ENCODE results near the gene USP5. TPM values are rescaled to one million over a fixed set of nuclear protein-coding genes. Genes with fewer than 3 reads are reported as not detected.
"Not testable (repeated sequence)": the region's sequence is repeated elsewhere in the genome, so short reads cannot be mapped to it uniquely, and the experiment has no call there.

The USP5 gene
- total RNA-seq, 1 donor, result 16.4 TPM

DNA sequence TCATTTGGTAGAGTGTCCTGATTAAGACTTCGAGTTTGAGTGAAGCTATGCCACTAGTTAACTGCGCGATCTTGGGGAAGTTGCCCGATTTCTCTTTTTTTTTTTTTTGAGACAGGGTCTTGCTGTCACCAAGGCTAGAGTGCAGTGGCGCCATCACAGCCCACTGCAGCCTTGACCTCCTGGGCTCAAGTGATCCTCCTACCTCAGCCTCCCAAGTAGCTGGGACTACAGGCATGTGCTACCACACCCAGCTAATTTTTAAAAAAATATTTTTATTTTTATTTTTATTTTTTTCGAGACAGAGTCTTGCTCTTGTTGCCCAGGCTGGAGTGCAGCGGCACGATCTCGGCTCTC, 22.0 kb downstream of the USP5 start:
- Histone ChIP-seq H3K4me3 (ENCODE audit: low read length) (peak overlapping the region; percentile 81), H3K4me1 (ENCODE audit: insufficient read depth, low read length) (peaks cover 50% of the 10 kb centered on the region)
- H3K27me3 ChIP-seq (ENCODE audit: insufficient read depth, low read length); H3K9me3 ChIP-seq (ENCODE audit: low read depth, low read length): not testable (repeated sequence)

DNA sequence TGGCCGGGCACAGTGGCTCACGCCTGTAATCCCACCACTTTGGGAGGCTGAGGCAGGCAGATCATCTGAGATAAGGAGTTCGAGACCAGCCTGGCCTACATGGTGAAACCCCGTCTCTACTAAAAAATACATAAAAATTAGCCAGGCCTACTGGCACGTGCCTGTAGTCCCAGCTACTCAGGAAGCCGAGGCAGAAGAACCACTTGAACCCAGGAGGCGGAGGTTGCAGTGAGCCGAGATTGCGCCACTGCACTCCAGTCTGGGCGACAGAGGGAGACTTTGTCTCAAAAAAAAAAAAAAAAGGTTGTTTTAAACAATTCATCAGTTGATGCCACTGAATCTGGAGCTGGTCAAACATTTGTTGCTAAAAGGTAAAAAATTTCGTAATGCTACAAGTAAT, 27.9 kb downstream of the USP5 start:
- H3K4me1 ChIP-seq (ENCODE audit: insufficient read depth, low read length), result peaks cover 14% of the 10 kb centered on the region

DNA sequence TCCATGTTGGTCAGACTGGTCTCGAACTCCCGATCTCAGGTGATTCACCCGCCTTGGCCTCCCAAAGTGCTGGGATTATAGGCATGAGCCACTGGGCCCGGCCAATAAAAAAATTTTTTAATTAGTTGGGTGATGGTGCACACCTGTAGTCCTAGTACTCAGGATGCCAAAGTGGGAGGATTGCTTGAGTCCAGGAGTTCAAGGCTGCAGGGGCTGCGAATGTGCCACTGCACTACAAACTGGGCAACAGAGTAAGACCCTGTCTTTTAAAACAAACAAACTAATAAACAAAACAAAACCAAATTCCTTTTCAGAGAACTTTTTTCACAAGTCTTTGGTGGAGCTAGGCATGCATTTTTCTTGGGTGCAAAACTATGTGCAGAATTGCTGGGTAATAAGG, 31.3 kb downstream of the USP5 start:
- H3K27me3 ChIP-seq (ENCODE audit: insufficient read depth, low read length), result no peaks in the 10 kb centered on the region
- peaks cover 19% of the 10 kb centered on the region for H3K4me1 ChIP-seq (ENCODE audit: insufficient read depth, low read length)
- H3K9me3 ChIP-seq (ENCODE audit: low read depth, low read length), result no peaks in the 10 kb centered on the region
- no peak overlapping the region for H3K4me3 ChIP-seq (ENCODE audit: low read length)

More for the DNA sequence above, 27.9 kb downstream of the USP5 start:
- not testable (repeated sequence) for H3K9me3 ChIP-seq (ENCODE audit: low read depth, low read length); H3K4me3 ChIP-seq (ENCODE audit: low read length); H3K27me3 ChIP-seq (ENCODE audit: insufficient read depth, low read length)

DNA sequence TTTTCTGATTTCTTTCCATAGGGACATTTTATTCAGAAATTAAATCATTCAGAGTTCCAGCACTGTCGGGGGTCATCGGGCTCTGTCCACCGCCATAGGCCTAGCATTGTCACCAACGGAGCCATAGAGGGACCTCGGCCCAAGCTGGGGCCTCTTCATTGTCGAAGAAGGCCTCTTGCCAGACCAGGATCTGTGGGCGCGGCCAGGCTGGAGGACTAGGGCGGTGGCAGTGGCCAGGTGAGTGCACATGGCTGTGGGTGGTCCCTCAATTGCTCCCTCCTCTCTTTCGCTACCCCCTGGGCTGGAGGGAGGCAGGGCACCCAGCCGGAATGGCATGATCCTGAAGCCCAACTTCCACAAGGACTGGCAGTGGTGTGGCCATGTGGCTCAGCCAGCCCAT, 31.7 kb downstream of the USP5 start:
- no peaks in the 10 kb centered on the region for H3K9me3 ChIP-seq (ENCODE audit: low read depth, low read length)
- peaks cover 20% of the 10 kb centered on the region for H3K4me1 ChIP-seq (ENCODE audit: insufficient read depth, low read length)
- H3K4me3 ChIP-seq (ENCODE audit: low read length), result no peak overlapping the region
- no peaks in the 10 kb centered on the region for H3K27me3 ChIP-seq (ENCODE audit: insufficient read depth, low read length)

DNA sequence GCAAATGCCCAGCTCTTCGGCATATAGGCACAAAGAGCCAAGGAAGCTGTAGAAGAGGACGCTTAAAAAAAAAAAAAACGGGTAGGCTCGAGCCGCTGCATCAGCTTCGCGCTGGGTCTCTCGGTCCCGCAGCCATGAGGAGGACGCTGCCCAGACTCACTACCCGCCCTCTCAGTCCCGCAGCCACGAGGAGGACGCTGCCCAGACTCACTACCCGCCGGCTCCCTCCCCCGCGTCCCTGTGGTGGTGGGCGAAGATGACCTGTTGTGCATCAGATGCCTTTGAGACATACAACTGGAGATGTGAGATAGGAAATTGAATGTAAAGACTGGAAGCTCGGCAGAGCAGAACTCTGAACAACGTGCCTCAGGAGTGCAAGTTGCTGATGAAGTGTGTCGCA, 32.6 kb downstream of the USP5 start:
- H3K4me3 ChIP-seq (ENCODE audit: low read length), result no peak overlapping the region
- H3K4me1 ChIP-seq (ENCODE audit: insufficient read depth, low read length), result peaks cover 18% of the 10 kb centered on the region
- no peaks in the 10 kb centered on the region for H3K27me3 ChIP-seq (ENCODE audit: insufficient read depth, low read length)

DNA sequence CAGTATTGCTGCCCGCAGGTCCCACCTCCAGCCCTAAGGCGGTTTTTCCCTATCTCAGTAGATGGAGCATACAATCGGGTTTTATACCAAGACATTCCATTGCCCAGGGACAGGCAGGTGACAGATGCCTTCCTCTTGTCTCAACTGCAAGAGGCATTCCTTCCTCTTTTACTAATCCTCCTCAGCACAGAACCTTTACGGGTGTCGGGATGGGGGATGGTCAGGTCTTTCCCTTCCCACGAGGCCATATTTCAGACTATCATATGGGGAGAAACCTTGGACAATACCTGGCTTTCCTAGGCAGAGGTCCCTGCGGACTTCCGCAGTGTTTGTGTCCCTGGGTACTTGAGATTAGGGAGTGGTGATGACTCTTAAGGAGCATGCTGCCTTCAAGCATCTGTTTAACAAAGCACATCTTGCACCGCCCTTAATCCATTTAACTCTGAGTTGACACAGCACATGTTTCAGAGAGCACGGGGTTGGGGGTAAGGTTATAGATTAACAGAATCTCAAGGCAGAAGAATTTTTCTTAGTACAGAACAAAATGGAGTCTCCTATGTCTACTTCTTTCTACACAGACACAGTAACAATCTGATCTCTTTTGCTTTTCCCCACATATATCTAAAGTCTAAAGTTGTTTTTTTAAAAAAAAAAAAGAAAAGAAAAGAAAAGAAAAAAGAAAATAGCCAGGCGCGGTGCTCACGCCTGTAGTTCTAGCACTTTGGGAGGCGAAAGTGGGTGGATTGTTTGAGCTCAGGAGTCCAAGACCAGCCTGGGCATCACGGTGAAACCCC, 34.5 kb downstream of the USP5 start:
- not testable (repeated sequence) for H3K27me3 ChIP-seq (ENCODE audit: insufficient read depth, low read length); H3K4me3 ChIP-seq (ENCODE audit: low read length); H3K9me3 ChIP-seq (ENCODE audit: low read depth, low read length)
- peaks cover 21% of the 10 kb centered on the region for H3K4me1 ChIP-seq (ENCODE audit: insufficient read depth, low read length)

More for the DNA sequence above, 32.6 kb downstream of the USP5 start:
- H3K9me3 ChIP-seq (ENCODE audit: low read depth, low read length), result no peaks in the 10 kb centered on the region

DNA sequence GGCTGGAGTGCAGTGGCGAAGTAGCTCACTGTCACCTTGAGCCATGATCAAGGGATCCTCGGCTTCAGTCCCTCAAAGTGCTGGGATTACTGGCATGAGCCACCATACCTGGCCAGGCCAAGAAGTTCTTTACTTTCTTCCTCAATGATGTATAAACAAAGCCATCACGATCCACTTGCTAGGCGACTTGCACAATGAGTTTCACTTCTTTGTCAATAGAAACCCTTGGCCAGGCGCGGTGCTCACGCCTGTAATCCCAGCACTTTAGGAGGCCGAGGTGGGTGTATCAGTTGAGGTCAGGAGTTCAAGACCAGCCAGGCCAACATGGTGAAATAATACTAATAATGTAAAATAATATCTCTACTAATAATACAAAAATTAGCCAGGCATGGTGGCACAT, 35.5 kb downstream of the USP5 start:
- peaks cover 28% of the 10 kb centered on the region for H3K4me1 ChIP-seq (ENCODE audit: insufficient read depth, low read length)
- no peaks in the 10 kb centered on the region for H3K27me3 ChIP-seq (ENCODE audit: insufficient read depth, low read length)
- no peak overlapping the region for H3K4me3 ChIP-seq (ENCODE audit: low read length)
- H3K9me3 ChIP-seq (ENCODE audit: low read depth, low read length), result no peaks in the 10 kb centered on the region

DNA sequence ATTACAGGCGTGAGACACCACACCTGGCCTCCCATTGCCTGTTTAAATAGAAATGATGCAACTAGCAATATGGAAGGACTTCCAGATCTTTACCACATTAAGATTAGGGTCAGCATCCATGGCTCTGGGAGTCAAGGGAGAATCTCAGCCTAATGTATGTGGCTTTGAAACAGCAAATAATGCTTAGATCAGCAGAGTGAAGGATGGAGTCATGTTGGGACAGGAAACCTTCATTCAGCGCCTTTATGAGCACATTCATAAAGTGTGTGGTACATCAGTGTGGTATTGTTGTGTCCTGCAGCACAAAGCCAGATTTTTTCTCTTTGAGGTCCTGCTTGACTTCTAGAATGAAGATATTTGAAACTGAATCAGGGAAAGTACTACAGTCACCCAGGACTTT, 36.4 kb downstream of the USP5 start:
- H3K4me3 ChIP-seq (ENCODE audit: low read length), result no peak overlapping the region
- H3K27me3 ChIP-seq (ENCODE audit: insufficient read depth, low read length), result no peaks in the 10 kb centered on the region
- H3K4me1 ChIP-seq (ENCODE audit: insufficient read depth, low read length), result peaks cover 28% of the 10 kb centered on the region
- no peaks in the 10 kb centered on the region for H3K9me3 ChIP-seq (ENCODE audit: low read depth, low read length)

DNA sequence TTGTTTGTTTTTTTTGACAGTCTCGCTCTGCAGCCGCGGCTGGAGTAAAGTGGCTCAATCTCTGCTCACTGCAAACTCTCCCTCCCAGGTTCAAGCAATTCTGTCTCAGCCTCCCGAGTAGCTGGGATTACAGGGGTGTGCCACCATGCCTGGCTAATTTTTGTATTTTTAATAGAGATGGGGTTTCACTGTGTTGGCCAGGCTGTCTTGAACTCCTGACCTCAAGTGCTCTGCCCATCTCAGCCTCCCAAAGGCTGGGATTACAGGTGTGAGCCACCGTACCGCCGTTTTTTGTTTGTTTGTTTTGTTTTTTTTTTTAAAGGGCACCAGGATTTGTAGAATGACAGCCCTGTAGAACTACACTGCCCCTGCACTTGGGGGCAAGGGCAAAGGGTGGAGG, 36.8 kb downstream of the USP5 start:
- H3K4me3 ChIP-seq (ENCODE audit: low read length); H3K9me3 ChIP-seq (ENCODE audit: low read depth, low read length); H3K27me3 ChIP-seq (ENCODE audit: insufficient read depth, low read length): not testable (repeated sequence)
- peaks cover 31% of the 10 kb centered on the region for H3K4me1 ChIP-seq (ENCODE audit: insufficient read depth, low read length)

DNA sequence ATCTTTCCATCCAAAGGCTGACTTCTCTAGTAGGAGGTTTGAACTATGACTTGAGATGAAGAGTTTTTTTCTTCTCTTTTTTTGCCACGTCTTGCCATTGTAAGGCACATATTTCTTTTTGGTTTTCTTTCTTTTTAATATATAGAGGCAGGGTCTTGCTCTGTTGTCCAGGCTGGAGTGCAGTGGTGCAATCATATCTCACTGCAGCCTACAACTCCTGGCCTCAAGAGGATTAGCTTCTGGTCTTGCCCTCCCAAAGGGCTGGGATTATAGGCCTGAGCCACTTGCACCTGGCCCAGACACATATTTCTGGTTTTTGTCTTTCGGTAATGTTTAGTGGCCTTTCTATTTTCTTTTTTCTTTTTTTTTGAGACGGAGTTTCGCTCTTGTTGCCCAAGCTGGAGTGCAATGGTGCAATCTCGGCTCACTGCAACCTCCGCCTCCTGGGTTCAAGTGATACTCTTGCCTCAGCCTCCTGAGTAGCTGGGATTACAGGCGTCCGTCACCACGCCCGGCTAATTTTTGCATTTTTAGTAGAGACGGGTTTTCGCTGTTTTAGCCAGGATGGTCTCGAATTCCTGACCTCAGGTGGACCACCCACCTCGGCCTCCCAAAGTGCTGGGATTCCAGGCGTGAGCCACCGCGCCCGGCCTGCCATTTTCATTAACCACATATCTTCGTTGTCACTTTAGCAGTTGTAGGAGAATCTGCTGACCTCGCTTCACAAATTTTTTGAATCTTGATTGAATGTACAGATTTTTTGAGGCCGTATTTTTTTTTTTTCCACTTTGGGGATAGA, 38.0 kb downstream of the USP5 start:
- not testable (repeated sequence) for H3K4me3 ChIP-seq (ENCODE audit: low read length); H3K27me3 ChIP-seq (ENCODE audit: insufficient read depth, low read length); H3K9me3 ChIP-seq (ENCODE audit: low read depth, low read length)
- H3K4me1 ChIP-seq (ENCODE audit: insufficient read depth, low read length), result peaks cover 39% of the 10 kb centered on the region

DNA sequence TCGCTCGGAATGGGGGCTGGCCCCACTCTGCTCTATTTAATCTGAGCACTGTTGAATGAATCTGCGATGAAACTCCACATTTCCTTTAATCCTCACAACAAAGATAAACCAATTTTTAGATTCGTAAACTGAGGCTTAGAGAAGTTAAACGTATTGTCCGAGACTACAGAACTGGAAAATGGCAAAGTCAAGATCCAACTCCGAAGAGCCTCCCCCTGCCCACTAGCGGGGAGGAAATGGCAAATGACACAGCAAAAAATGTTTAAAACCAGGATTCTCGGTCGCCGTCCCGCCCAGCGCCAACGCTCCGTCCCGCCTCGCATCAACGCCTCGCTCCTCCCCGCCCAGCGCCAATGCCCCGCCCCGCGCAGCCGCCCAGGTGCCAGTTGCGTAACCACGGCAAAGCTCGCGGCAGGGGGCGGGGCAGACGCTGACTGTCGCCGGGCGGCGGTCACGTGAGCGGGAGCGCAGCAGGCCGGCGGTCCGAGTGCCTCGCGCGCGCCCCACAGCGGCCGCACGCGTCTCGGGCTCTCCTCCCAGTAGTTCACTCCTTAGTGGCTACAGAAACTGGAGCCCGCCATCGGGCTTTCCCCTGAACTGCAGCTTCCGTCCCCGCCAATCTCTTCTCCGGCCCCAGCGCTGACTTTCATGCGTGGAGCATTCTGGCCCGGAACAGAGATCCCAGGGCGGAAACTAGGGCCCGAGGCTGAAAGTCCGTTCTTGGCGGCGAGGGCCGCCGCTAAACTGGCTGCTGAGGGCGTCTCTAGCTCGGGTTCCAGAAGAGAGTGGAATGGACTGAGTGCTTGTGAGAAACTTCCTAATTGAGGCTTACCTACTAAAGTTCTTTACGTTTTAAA, 39.1 kb downstream of the USP5 start:
- Histone ChIP-seq H3K4me3 (ENCODE audit: low read length) (peak overlapping the region; percentile 37), H3K4me1 (ENCODE audit: insufficient read depth, low read length) (peaks cover 39% of the 10 kb centered on the region), H3K27me3 (ENCODE audit: insufficient read depth, low read length) (no peaks in the 10 kb centered on the region), H3K9me3 (ENCODE audit: low read depth, low read length) (no peaks in the 10 kb centered on the region)

DNA sequence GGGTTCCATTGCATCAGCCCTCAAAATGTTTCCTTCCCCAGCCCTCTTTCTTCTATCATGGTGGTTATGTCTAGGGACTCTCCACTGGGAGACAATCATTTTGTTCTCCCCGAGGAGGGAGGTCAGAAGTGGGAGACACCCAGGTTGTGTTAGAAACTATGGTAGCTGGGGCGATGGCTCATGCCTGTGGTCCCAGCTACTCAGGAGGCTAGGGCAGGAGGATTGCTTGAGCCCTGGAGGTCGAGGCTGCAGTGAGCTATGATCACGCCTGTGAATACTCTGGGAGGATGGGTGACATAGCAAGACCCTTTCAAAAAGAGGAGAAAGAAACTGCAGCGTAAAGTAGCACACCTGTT, 39.7 kb downstream of the USP5 start:
- no peaks in the 10 kb centered on the region for H3K9me3 ChIP-seq (ENCODE audit: low read depth, low read length)
- H3K4me3 ChIP-seq (ENCODE audit: low read length), result peak overlapping the region; percentile 37
- no peaks in the 10 kb centered on the region for H3K27me3 ChIP-seq (ENCODE audit: insufficient read depth, low read length)
- peaks cover 39% of the 10 kb centered on the region for H3K4me1 ChIP-seq (ENCODE audit: insufficient read depth, low read length)

DNA sequence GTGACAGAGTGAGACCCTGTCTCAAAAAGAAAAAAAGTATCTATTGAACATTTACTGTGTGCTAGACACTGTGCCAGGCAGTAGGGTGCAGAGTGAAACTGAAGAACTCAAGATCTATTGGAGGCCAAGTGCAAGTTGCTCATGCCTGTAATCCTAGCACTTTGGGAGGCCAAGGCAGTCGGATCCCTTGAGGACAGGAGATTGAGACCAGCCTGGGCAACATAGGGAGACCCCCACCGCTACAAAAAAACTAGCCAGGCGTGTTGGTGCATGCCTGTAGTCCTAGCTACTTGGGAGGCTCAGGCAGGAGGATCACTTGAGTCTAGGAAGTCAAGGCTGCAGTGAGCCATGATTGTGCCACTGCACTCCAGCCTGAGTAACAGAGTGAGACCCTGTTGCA, 40.7 kb downstream of the USP5 start:
- not testable (repeated sequence) for H3K4me3 ChIP-seq (ENCODE audit: low read length); H3K9me3 ChIP-seq (ENCODE audit: low read depth, low read length); H3K27me3 ChIP-seq (ENCODE audit: insufficient read depth, low read length)
- peaks cover 34% of the 10 kb centered on the region for H3K4me1 ChIP-seq (ENCODE audit: insufficient read depth, low read length)

DNA sequence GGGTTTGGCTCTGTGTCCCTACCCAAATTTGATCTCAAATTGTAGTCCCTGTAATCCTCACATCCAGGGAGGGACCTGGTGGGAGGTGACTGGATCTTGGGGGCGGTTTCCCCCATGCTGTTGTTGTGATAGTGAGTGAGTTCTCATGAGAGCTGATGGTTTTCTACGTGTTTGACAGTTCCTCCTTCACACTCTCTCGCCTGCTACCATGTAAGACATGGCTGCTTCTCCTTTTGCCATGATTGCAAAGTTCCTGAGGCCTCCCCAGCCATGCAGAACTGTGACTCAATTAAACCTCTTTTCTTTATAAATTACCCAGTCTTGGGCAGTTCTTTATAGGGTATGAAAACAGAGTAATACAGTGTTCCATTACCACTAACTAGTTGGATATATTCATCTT, 42.4 kb downstream of the USP5 start:
- no peaks in the 10 kb centered on the region for H3K27me3 ChIP-seq (ENCODE audit: insufficient read depth, low read length)
- H3K4me1 ChIP-seq (ENCODE audit: insufficient read depth, low read length), result peaks cover 27% of the 10 kb centered on the region
- H3K9me3 ChIP-seq (ENCODE audit: low read depth, low read length), result no peaks in the 10 kb centered on the region
- no peak overlapping the region for H3K4me3 ChIP-seq (ENCODE audit: low read length)

DNA sequence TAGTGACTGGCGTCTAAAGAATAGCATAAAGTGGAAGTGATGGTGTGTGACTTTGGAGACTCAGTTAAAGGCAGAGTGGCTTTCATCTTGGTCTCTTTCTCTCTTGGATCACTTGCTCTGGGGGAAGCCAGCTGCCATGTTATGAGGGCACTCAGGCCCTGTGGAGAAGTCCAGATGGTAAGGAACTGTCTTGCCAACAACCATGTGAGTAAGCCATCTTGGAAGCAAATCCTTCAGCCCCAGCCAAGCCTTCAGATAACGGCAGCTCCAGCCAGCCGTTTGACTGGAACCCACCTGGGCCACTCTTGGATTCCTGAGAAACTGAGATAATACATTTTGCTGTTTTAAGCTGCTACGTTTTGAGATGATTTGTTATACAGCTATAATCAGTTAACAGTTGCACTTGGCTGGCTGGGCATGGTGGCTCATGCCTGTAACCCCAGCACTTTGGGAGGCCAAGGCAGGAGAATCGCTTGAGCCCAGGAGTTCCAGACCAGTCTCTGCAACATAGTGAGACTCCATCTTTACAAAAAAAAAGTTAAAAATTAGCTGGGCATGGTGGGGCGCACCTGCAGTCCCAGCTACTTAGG, 45.0 kb downstream of the USP5 start:
- H3K4me3 ChIP-seq (ENCODE audit: low read length), result no peak overlapping the region
- no peaks in the 10 kb centered on the region for H3K27me3 ChIP-seq (ENCODE audit: insufficient read depth, low read length)
- no peaks in the 10 kb centered on the region for H3K9me3 ChIP-seq (ENCODE audit: low read depth, low read length)
- H3K4me1 ChIP-seq (ENCODE audit: insufficient read depth, low read length), result peaks cover 21% of the 10 kb centered on the region

Data from mononuclear cell (primary cell).